GM23248 (cell line): ENCODE measurements around the gene SERPINB3. TPM values are rescaled to one million over a fixed set of nuclear protein-coding genes. Genes with fewer than 3 reads are reported as not detected.
"Not testable (repeated sequence)": the region's sequence is repeated elsewhere in the genome, so short reads cannot be mapped to it uniquely, and the experiment has no call there.

Experiments
- DNase-seq: peaks from one replicate; pipeline ENCODE4 v3.0.0-alpha.2; 2015
- H2AFZ ChIP-seq: fragments of 200-600 bp; sonication (generic); 2 replicates; pipeline ENCODE4 v1.6.1; 2016; ENCODE audit warnings: antibody characterized with exemption
- H3F3A ChIP-seq: fragments of 200-600 bp; sonication (generic); 2 replicates; pipeline ENCODE4 v1.6.1; 2016; ENCODE audit warnings: mild to moderate bottlenecking, antibody characterized with exemption, mixed run types; ENCODE audit not compliant: insufficient read depth
- H3K27ac ChIP-seq: fragments of 200-600 bp; sonication (generic); 2 replicates; pipeline ENCODE4 v1.5.1; 2016; ENCODE audit warnings: mild to moderate bottlenecking
- H3K27me3 ChIP-seq: fragments of 200-600 bp; sonication (generic); replicated peaks from 2 replicates; pipeline ENCODE4 v1.6.1; 2016; ENCODE audit warnings: mild to moderate bottlenecking; ENCODE audit not compliant: insufficient read depth
- H3K36me3 ChIP-seq: fragments of 200-600 bp; sonication (generic); 2 replicates; pipeline ENCODE4 v1.6.1; 2016; ENCODE audit warnings: low read depth, mild to moderate bottlenecking
- H3K4me1 ChIP-seq: fragments of 200-600 bp; sonication (generic); 2 replicates; pipeline ENCODE4 v1.6.1; 2016; ENCODE audit warnings: mild to moderate bottlenecking; ENCODE audit not compliant: insufficient read depth
- H3K4me2 ChIP-seq: fragments of 200-600 bp; sonication (generic); one replicate; pipeline ENCODE4 v1.6.1; 2016; ENCODE audit warnings: mild to moderate bottlenecking; ENCODE audit not compliant: unreplicated experiment
- H3K4me3 ChIP-seq: fragments of 200-600 bp; sonication (generic); 2 replicates; pipeline ENCODE4 v1.5.1; 2016; ENCODE audit warnings: mild to moderate bottlenecking
- H3K79me2 ChIP-seq: fragments of 200-600 bp; sonication (generic); 2 replicates; pipeline ENCODE4 v1.6.1; 2016; ENCODE audit warnings: mild to moderate bottlenecking; ENCODE audit not compliant: insufficient read depth
- H3K9ac ChIP-seq: fragments of 200-600 bp; sonication (generic); 2 replicates; pipeline ENCODE4 v1.6.1; 2016; ENCODE audit warnings: mild to moderate bottlenecking
- H3K9me2 ChIP-seq: fragments of 200-600 bp; sonication (generic); 2 replicates; pipeline ENCODE4 v1.6.1; 2016; ENCODE audit warnings: mixed run types, mild to moderate bottlenecking, moderate library complexity; ENCODE audit not compliant: insufficient read depth
- H3K9me3 ChIP-seq: fragments of 200-600 bp; sonication (generic); one replicate; pipeline ENCODE4 v1.6.1; 2017; ENCODE audit warnings: low read depth
- H4K20me1 ChIP-seq: fragments of 200-600 bp; sonication (generic); 2 replicates; pipeline ENCODE4 v1.6.0; 2016; ENCODE audit not compliant: insufficient read depth
- EZH2 ChIP-seq: fragments of 200-600 bp; sonication (generic); IDR thresholded peaks from 2 replicates; pipeline ENCODE4 v1.6.1; 2018; ENCODE audit warnings: antibody characterized with exemption, mild to moderate bottlenecking; ENCODE audit not compliant: insufficient read depth, poor library complexity, severe bottlenecking
- EZH2phosphoT487 ChIP-seq: fragments of 200-600 bp; sonication (generic); IDR thresholded peaks from 2 replicates; pipeline ENCODE4 v1.6.1; 2018; ENCODE audit warnings: antibody characterized with exemption, moderate library complexity, mild to moderate bottlenecking, low read depth; ENCODE audit not compliant: insufficient read depth
- WGBS, 2 experiments: methylation state at CpG; one replicate each; pipeline ENCODE4 v1.1.6; 2015 to 2017; ENCODE audit warnings: low lambda C conversion rate in 2 of 2, low coverage in 1 of 2; ENCODE audit errors: missing lambda C conversion rate in 2 of 2; 5-methylcytosine and 5-hydroxymethylcytosine counted together
- in situ Hi-C: fragments of 300-500 bp; cut with MboI; formaldehyde crosslinking; loops from 2 replicates; pipeline ENCODE4 v1.15.0; 2020
- polyA plus RNA-seq: library from polyadenylated mRNA; unstranded; fragments of >200 nt; fragmentation: Nextera tagmentation; extraction: Ambion mirVana; gene quantifications from 2 replicates; pipeline ENCODE4 v1.2.1, GENCODE V29; 2016
- total RNA-seq: library from RNA; depleted of rRNA; stranded (reverse); fragments of >200 nt; shearing (Covaris generic); gene quantifications from 2 replicates; pipeline ENCODE4 v1.2.3, GENCODE V29; 2014

Gene SERPINB3
- total and polyA plus RNA-seq, 2 experiments from 2014 or later, result 0.24 TPM; not detected in 1

- Histone ChIP-seq H3K4me1 (peaks cover 13% of the 10 kb centered on the region), H3K9ac (no peak overlapping the region), H2AFZ (no peak overlapping the region), H3K4me2 (no peak overlapping the region), H3K9me2 (no peaks in the 10 kb centered on the region), H3K27me3 (no peaks in the 10 kb centered on the region), H3K79me2 (no peaks in the 10 kb centered on the region), H3K27ac (no peak overlapping the region), H4K20me1 (no peaks in the 10 kb centered on the region), H3K4me3 (no peak overlapping the region), H3F3A (peaks cover 4% of the 10 kb centered on the region), H3K36me3 (no peaks in the 10 kb centered on the region), H3K9me3 (no peaks in the 10 kb centered on the region)
- no peak for TF ChIP-seq EZH2phosphoT487
- TF ChIP-seq EZH2, result no peak
- in situ Hi-C loops, result no loop called here
- peak; percentile 10 for DNase-seq
These were observed 14.8 kb downstream of the SERPINB3 start for GRCh38 chr18:63646936-63647335.

GRCh38 chr18:63644694-63645093 is 17.0 kb downstream of the SERPINB3 start:
- H4K20me1 ChIP-seq, in situ Hi-C loops: not testable (repeated sequence)
- WGBS, 2 experiments, result 63 to 80% methylated on average over 1 of the region's 1 CpG

GRCh38 chr18:63644142-63644541 is 17.6 kb downstream of the SERPINB3 start, which contains the start of gene SERPINB4:
TSS of gene SERPINB4 (minus strand) at chr18:63644256. CDS start at chr18:63643577, 679 bp downstream.
- H3K27me3 ChIP-seq, H3K9me3 ChIP-seq, H3K4me3 ChIP-seq, H3K36me3 ChIP-seq, H3K9me2 ChIP-seq, H2AFZ ChIP-seq, H3K9ac ChIP-seq, in situ Hi-C loops, H3K79me2 ChIP-seq, H4K20me1 ChIP-seq, H3K4me2 ChIP-seq, H3K27ac ChIP-seq, DNase-seq: not testable (repeated sequence)
- peaks cover 26% of the 10 kb centered on the region for H3K4me1 ChIP-seq
- WGBS, 2 experiments, result 100% methylated on average over 1 of the region's 2 CpGs
- peaks cover 16% of the 10 kb centered on the region for H3F3A ChIP-seq

More at GRCh38 chr18:63644694-63645093, 17.0 kb downstream of the SERPINB3 start:
- Histone ChIP-seq H3F3A (peaks cover 16% of the 10 kb centered on the region), H3K4me1 (peaks cover 26% of the 10 kb centered on the region)
- not testable (repeated sequence) for H2AFZ ChIP-seq, H3K79me2 ChIP-seq, H3K9ac ChIP-seq, H3K9me3 ChIP-seq, H3K9me2 ChIP-seq, H3K4me3 ChIP-seq, DNase-seq, H3K27ac ChIP-seq, H3K36me3 ChIP-seq, H3K4me2 ChIP-seq, H3K27me3 ChIP-seq

GRCh38 chr18:63642668-63643356 is 18.9 kb downstream of the SERPINB3 start:
- H3K9me3 ChIP-seq, H3K9ac ChIP-seq, H2AFZ ChIP-seq, H3K4me2 ChIP-seq, H3K36me3 ChIP-seq, H4K20me1 ChIP-seq, H3K4me3 ChIP-seq, H3K27me3 ChIP-seq, in situ Hi-C loops, H3K9me2 ChIP-seq, H3K79me2 ChIP-seq: not testable (repeated sequence)
- 56 to 57% methylated on average over 4 of the region's 4 CpGs for WGBS, 2 experiments
- Histone ChIP-seq H3F3A (peaks cover 16% of the 10 kb centered on the region), H3K4me1 (peaks cover 26% of the 10 kb centered on the region), H3K27ac (peak overlapping the region; percentile 13; the same call in 1 of the 2 replicates)
- DNase-seq, result peak; percentile 73

- peaks cover 16% of the 10 kb centered on the region for H3F3A ChIP-seq
- peaks cover 26% of the 10 kb centered on the region for H3K4me1 ChIP-seq
- H3K27ac ChIP-seq, H2AFZ ChIP-seq, H3K36me3 ChIP-seq, H3K4me2 ChIP-seq, in situ Hi-C loops, H4K20me1 ChIP-seq, H3K9me3 ChIP-seq, H3K9me2 ChIP-seq, H3K79me2 ChIP-seq, H3K27me3 ChIP-seq, H3K9ac ChIP-seq, H3K4me3 ChIP-seq: not testable (repeated sequence)
- WGBS, 2 experiments, result 22 to 25% methylated on average over 4 of the region's 4 CpGs
- peak; percentile 43 for DNase-seq
These were observed 20.5 kb downstream of the SERPINB3 start for GRCh38 chr18:63641157-63641680.
